Posterior vena cava (tissue), 2 donors: Measurements from ENCODE around the gene UNK. TPM values are rescaled to one million over a fixed set of nuclear protein-coding genes. Genes with fewer than 3 reads are reported as not detected.
A peak's percentile ranks its signal among the peaks of the same experiment; 100 is the strongest.
"Not testable (repeated sequence)": the region's sequence is repeated elsewhere in the genome, so short reads cannot be mapped to it uniquely, and the experiment has no call there.

Experiments used
- DNase-seq: peaks from one replicate; pipeline ENCODE4 v3.0.0-alpha.2; 2020; ENCODE audit warnings: low spot score
- intact Hi-C, 2 donors: fragments of 100-400 bp; cut with DNase I; formaldehyde crosslinking; loops; one replicate each; pipeline versions ENCODE4 v1.14.1 to v1.14.2; 2022 to 2023
- total RNA-seq, 2 donors: library from RNA; stranded (reverse); fragmentation: NEBNext Ultra II Directional; extraction: Animal tissue kit (Norgen Biotek cat#: 25700); gene quantifications; one replicate each; pipeline ENCODE4 v1.2.1, GENCODE V29; 2021
- donor health status: DM: yes; HTN: yes; CAD: no.
- donor health status: DM: yes; HTN: yes; CAD: no.

The UNK gene
- total RNA-seq, 2 donors from 2014 or later: 23.3 to 32.9 TPM

GRCh38 chr17:75850928-75851692 is 66.5 kb downstream of the UNK start:
- no peak for DNase-seq
- intact Hi-C loops: no loop called here

GRCh38 chr17:75851693-75851991 is 67.0 kb downstream of the UNK start:
- intact Hi-C loops, DNase-seq: not testable (repeated sequence)

GRCh38 chr17:75853433-75853832 is 68.8 kb downstream of the UNK start:
- DNase-seq: no peak
- intact Hi-C loops: no loop called here

GRCh38 chr17:75854101-75854748 is 69.6 kb downstream of the UNK start:
- DNase-seq: no peak
- intact Hi-C loops: no loop called here

GRCh38 chr17:75854881-75855309 is 70.3 kb downstream of the UNK start:
- intact Hi-C loops: no loop called here
- DNase-seq: no peak

- intact Hi-C loops: no loop called here
Measured at GRCh38 chr17:75855310-75856061, 70.9 kb downstream of the UNK start, which contains the start of gene WBP2. Gene WBP2, minus strand, starts transcription at chr17:75855335. Its CDS starts 38 bp downstream, at chr17:75855297.

GRCh38 chr17:75856062-75856756 is 71.6 kb downstream of the UNK start:
- intact Hi-C loops: no loop called here
- DNase-seq: no peak

More at GRCh38 chr17:75855310-75856061, 70.9 kb downstream of the UNK start, which contains the start of gene WBP2:
- DNase-seq: peak; percentile 99

GRCh38 chr17:75859358-75859757 is 74.8 kb downstream of the UNK start:
- DNase-seq, intact Hi-C loops: not testable (repeated sequence)

GRCh38 chr17:75861927-75862317 is 77.3 kb downstream of the UNK start:
- intact Hi-C loops: no loop called here
- DNase-seq: no peak

GRCh38 chr17:75864448-75864871 is 79.9 kb downstream of the UNK start:
- peak; percentile 88 for DNase-seq
- intact Hi-C loops: no loop called here

GRCh38 chr17:75864887-75865286 is 80.3 kb downstream of the UNK start:
- intact Hi-C loops, DNase-seq: not testable (repeated sequence)

- DNase-seq, intact Hi-C loops: not testable (repeated sequence)
Measured at GRCh38 chr17:75865404-75866188, 81.0 kb downstream of the UNK start.

GRCh38 chr17:75868730-75869281 is 84.2 kb downstream of the UNK start:
- DNase-seq, intact Hi-C loops: not testable (repeated sequence)

- peak; percentile 92 for DNase-seq
Measured at GRCh38 chr17:75869282-75870141, 84.9 kb downstream of the UNK start.

GRCh38 chr17:75870228-75870627 is 85.6 kb downstream of the UNK start:
- intact Hi-C loops, DNase-seq: not testable (repeated sequence)

More at GRCh38 chr17:75869282-75870141, 84.9 kb downstream of the UNK start:
- intact Hi-C loops: no loop called here

GRCh38 chr17:75872434-75873351 is 88.1 kb downstream of the UNK start:
- DNase-seq: peak; percentile 95

More at GRCh38 chr17:75872434-75873351, 88.1 kb downstream of the UNK start:
- intact Hi-C loops: no loop called here
